Osteoblast (primary cell): ENCODE data around the gene PIGR. TPM values are rescaled to one million over a fixed set of nuclear protein-coding genes. Genes with fewer than 3 reads are reported as not detected.

Experiments
- DNase-seq: peaks from one replicate; pipeline ENCODE4 v3.0.0; 2011; ENCODE audit warnings: low spot score, mixed read lengths; ENCODE audit not compliant: insufficient read length; ENCODE audit errors: missing footprints
- H2AFZ ChIP-seq: 2 replicates; pipeline ENCODE4 v1.6.0; 2011; ENCODE audit warnings: mild to moderate bottlenecking, low read length
- H3K27ac ChIP-seq: 2 replicates; pipeline ENCODE4 v1.5.1; 2011; ENCODE audit warnings: mild to moderate bottlenecking, low read depth, low read length, moderate library complexity
- H3K27me3 ChIP-seq: 2 replicates; pipeline ENCODE4 v1.6.0; 2012; ENCODE audit warnings: mild to moderate bottlenecking, control low read depth, inconsistent platforms, low read length, moderate library complexity; ENCODE audit not compliant: insufficient read depth
- H3K36me3 ChIP-seq: 2 replicates; pipeline ENCODE4 v1.5.1; 2011; ENCODE audit warnings: mild to moderate bottlenecking, low read length, control low read depth, moderate library complexity; ENCODE audit not compliant: insufficient read depth
- H3K4me1 ChIP-seq: 2 replicates; pipeline ENCODE4 v1.5.1; 2011; ENCODE audit warnings: mild to moderate bottlenecking, low read length, control low read depth, moderate library complexity; ENCODE audit not compliant: insufficient read depth
- H3K4me2 ChIP-seq: 2 replicates; pipeline ENCODE4 v1.6.0; 2011; ENCODE audit warnings: mild to moderate bottlenecking, low read length; ENCODE audit not compliant: insufficient read depth
- H3K4me3 ChIP-seq: fragments of 200-600 bp; sonication (generic); 3 replicates; pipeline ENCODE4 v1.5.1; 2012; ENCODE audit warnings: mild to moderate bottlenecking, low read length, inconsistent platforms; ENCODE audit not compliant: insufficient read depth
- H3K79me2 ChIP-seq: 2 replicates; pipeline ENCODE4 v1.6.0; 2012; ENCODE audit warnings: mild to moderate bottlenecking, low read length, control low read depth, inconsistent platforms; ENCODE audit not compliant: insufficient read depth
- H3K9me3 ChIP-seq: 2 replicates; pipeline ENCODE4 v1.5.1; 2011; ENCODE audit warnings: low read depth, low read length, control low read depth
- H4K20me1 ChIP-seq: 2 replicates; pipeline ENCODE4 v1.6.0; 2012; ENCODE audit warnings: mild to moderate bottlenecking, low read length, control low read depth; ENCODE audit not compliant: insufficient read depth
- total RNA-seq: library from RNA; depleted of rRNA; stranded (reverse); fragments of >200 nt; gene quantifications from 2 replicates; pipeline ENCODE4 v1.2.3, GENCODE V29; 2012
- TF ChIP-seq, protein P1 (sequence below): IDR thresholded peaks from 2 replicates; pipeline ENCODE4 v1.5.1; 2011; ENCODE audit warnings: mild to moderate bottlenecking, low read depth, low read length, moderate library complexity; ENCODE audit errors: extremely low read depth

Gene PIGR
- total RNA-seq, 1 donor, result not detected

DNA sequence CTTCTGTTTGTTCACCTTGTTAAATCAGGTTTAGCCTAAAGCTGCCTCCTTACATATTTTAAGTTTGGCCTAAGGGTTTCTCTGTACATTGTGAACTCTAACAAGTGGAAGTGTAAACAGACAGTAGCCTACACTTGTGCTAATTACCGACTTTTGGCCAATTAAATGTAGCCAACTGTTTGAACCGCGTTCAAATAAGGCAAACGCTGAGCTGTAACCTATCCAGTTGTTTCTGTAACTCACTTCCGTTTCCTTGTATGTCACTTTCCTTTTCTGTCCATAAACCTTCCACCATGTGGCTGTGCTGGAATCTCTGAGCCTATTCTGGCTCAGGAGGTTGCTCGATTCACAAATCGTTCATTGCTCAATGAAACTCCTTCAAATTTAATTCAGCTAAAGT lies 32.0 kb upstream of the PIGR start:
- Histone ChIP-seq H3K27ac (no peak overlapping the region), H3K9me3 (no peaks in the 10 kb centered on the region), H3K4me2 (no peak overlapping the region), H3K79me2 (no peaks in the 10 kb centered on the region), H4K20me1 (no peaks in the 10 kb centered on the region), H3K36me3 (no peaks in the 10 kb centered on the region), H3K4me1 (no peaks in the 10 kb centered on the region), H2AFZ (no peak overlapping the region), H3K27me3 (peaks cover 21% of the 10 kb centered on the region), H3K4me3 (no peak overlapping the region)
- DNase-seq, result no peak
- TF ChIP-seq, protein P1, sequence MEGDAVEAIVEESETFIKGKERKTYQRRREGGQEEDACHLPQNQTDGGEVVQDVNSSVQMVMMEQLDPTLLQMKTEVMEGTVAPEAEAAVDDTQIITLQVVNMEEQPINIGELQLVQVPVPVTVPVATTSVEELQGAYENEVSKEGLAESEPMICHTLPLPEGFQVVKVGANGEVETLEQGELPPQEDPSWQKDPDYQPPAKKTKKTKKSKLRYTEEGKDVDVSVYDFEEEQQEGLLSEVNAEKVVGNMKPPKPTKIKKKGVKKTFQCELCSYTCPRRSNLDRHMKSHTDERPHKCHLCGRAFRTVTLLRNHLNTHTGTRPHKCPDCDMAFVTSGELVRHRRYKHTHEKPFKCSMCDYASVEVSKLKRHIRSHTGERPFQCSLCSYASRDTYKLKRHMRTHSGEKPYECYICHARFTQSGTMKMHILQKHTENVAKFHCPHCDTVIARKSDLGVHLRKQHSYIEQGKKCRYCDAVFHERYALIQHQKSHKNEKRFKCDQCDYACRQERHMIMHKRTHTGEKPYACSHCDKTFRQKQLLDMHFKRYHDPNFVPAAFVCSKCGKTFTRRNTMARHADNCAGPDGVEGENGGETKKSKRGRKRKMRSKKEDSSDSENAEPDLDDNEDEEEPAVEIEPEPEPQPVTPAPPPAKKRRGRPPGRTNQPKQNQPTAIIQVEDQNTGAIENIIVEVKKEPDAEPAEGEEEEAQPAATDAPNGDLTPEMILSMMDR, result no peak

DNA sequence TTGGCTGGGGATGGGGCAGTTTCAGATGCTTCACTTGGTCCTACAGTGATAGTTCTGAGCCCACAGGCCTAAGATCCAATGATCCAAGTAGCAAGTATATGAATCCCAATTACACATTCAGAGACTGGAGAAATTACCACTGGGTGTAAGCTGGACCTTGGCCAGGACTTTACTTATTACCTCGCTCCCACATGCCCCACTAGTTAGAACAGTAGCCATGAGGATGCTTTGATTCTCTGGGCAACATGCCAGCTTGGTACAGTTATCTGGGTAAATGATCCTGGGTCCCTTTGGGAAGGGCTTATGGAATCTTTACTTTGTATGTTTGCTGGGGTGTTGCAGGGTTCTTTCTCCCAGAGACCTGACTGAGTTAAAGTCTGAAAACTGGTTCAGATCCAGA lies 29.0 kb upstream of the PIGR start:
- Histone ChIP-seq H3K27ac (no peak overlapping the region), H3K9me3 (no peaks in the 10 kb centered on the region), H3K4me1 (no peaks in the 10 kb centered on the region), H2AFZ (no peak overlapping the region), H3K27me3 (peaks cover 32% of the 10 kb centered on the region), H3K4me3 (no peak overlapping the region), H4K20me1 (no peaks in the 10 kb centered on the region), H3K79me2 (no peaks in the 10 kb centered on the region), H3K4me2 (no peak overlapping the region), H3K36me3 (no peaks in the 10 kb centered on the region)
- no peak for DNase-seq
- TF ChIP-seq, protein P1, result no peak

DNA sequence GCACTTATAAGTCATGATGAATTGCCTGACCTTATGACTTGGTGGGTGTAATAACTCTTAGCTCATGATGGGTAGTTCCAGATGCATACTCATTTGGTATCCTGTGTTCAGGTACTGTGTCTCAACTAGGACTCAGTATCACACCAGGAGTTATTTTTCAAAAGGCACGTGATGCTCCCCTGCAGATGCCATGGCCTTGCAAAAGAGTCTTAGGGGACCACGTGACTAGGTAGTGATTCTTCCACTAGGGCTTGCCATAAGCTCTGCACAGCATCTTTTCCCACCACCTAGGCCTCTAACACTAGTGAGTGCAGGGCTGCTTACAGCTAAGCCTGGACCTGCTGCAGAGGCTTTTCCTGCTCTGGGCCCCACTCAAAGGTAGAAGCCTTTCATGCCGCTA lies 27.9 kb upstream of the PIGR start:
- no peaks in the 10 kb centered on the region for H3K79me2 ChIP-seq
- no peak overlapping the region for H3K4me3 ChIP-seq
- no peaks in the 10 kb centered on the region for H3K36me3 ChIP-seq
- peaks cover 32% of the 10 kb centered on the region for H3K27me3 ChIP-seq
- no peak overlapping the region for H3K27ac ChIP-seq
- TF ChIP-seq, protein P1, result no peak
- no peaks in the 10 kb centered on the region for H3K9me3 ChIP-seq
- H2AFZ ChIP-seq, result no peak overlapping the region
- no peak for DNase-seq
- no peak overlapping the region for H3K4me2 ChIP-seq
- no peaks in the 10 kb centered on the region for H3K4me1 ChIP-seq
- no peaks in the 10 kb centered on the region for H4K20me1 ChIP-seq

DNA sequence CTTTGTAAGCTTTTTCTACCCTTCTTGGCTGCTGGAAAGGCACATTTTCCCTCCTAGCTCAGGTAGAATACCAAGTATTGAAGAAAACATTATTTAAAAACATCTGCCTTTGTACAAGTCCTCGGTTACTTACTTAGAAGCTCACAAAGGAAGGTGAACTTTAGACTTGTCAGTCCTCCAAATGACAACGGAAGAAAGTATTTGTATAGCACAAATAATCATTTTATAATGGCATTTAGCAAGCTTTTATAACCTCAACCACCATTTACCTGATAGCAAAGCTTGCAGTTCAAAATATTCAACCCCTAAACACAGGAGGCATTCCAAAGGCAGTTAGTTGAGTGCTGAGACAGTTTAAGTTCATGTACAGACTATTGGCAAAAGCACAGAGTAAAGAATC lies 26.5 kb upstream of the PIGR start:
- Histone ChIP-seq H3K27ac (no peak overlapping the region), H2AFZ (no peak overlapping the region), H3K4me3 (no peak overlapping the region), H4K20me1 (no peaks in the 10 kb centered on the region), H3K9me3 (no peaks in the 10 kb centered on the region), H3K4me1 (no peaks in the 10 kb centered on the region), H3K79me2 (no peaks in the 10 kb centered on the region), H3K27me3 (peaks cover 32% of the 10 kb centered on the region), H3K36me3 (no peaks in the 10 kb centered on the region), H3K4me2 (no peak overlapping the region)
- TF ChIP-seq, protein P1, result no peak
- DNase-seq, result no peak
